Breast epithelium (tissue), 3 donors: Measurements from ENCODE around the gene STARD5.

Experiments
- POLR2A ChIP-seq: fragments of 450-650 bp; IDR thresholded peaks from one replicate; pipeline ENCODE4 v1.6.1; 2016; ENCODE audit warnings: antibody characterized with exemption, mild to moderate bottlenecking, moderate library complexity
- POLR2AphosphoS5 ChIP-seq, 3 donors: sonication (generic); formaldehyde crosslinking; IDR thresholded peaks; one replicate each; pipeline ENCODE4 v1.6.1; 2017; ENCODE audit warnings: antibody characterized with exemption in 3 of 3
- TF ChIP-seq, protein P1 (sequence below), 3 donors: fragments of 450-650 bp; IDR thresholded peaks; one replicate each; pipeline ENCODE4 v1.5.1; 2016 to 2017; ENCODE audit warnings: antibody characterized with exemption in 3 of 3, mild to moderate bottlenecking in 3 of 3, moderate library complexity in 3 of 3

DNA sequence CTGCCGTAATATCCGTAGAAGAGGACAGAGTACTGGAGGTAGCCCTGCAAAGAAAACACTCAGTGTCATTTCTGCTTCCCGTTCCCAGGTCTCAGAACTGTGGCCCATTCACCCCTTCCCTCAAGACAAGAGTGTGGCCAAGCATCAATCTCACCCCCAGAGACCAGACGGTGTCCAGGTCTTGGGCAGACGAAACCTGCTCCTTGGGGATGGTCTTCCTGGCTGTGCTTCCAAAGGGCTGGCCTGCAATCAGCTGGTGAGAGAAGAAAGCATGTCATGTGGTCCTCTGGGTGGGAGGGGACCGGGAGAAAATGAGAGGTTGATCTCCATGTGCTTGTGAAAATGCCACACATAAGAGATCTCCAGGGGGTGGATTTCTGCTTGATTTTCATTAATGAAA is 34.3 kb upstream of the STARD5 start:
- TF ChIP-seq POLR2A (no peak), POLR2AphosphoS5 (IDR thresholded peaks at IDR 0.05) (no peak)
- TF ChIP-seq, protein P1, sequence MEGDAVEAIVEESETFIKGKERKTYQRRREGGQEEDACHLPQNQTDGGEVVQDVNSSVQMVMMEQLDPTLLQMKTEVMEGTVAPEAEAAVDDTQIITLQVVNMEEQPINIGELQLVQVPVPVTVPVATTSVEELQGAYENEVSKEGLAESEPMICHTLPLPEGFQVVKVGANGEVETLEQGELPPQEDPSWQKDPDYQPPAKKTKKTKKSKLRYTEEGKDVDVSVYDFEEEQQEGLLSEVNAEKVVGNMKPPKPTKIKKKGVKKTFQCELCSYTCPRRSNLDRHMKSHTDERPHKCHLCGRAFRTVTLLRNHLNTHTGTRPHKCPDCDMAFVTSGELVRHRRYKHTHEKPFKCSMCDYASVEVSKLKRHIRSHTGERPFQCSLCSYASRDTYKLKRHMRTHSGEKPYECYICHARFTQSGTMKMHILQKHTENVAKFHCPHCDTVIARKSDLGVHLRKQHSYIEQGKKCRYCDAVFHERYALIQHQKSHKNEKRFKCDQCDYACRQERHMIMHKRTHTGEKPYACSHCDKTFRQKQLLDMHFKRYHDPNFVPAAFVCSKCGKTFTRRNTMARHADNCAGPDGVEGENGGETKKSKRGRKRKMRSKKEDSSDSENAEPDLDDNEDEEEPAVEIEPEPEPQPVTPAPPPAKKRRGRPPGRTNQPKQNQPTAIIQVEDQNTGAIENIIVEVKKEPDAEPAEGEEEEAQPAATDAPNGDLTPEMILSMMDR (IDR thresholded peaks at IDR 0.05) = no peak
